GM13977 (cell line): Measurements from ENCODE around the gene HRC.
"Not testable (repeated sequence)": the region's sequence is repeated elsewhere in the genome, so short reads cannot be mapped to it uniquely, and the experiment has no call there.

Experiments used
- DNase-seq: peaks from one replicate; pipeline ENCODE4 v3.0.0; 2012; ENCODE audit warnings: low spot score
- CTCF ChIP-seq: IDR thresholded peaks from 2 replicates; pipeline ENCODE4 v1.5.1; 2012; ENCODE audit warnings: mild to moderate bottlenecking, control low read depth; ENCODE audit not compliant: insufficient read depth; ENCODE audit errors: extremely low read depth, missing control alignments
- in situ Hi-C: fragments of 300-500 bp; cut with MboI; formaldehyde crosslinking; loops from one replicate; pipeline ENCODE4 v1.12.0; 2022; ENCODE audit warnings: low sequenced_read_pairs, low pct_unique_long_range_greater_than_20kb, mixed read lengths, inconsistent platforms; ENCODE audit not compliant: unreplicated experiment

HRC gene

DNA sequence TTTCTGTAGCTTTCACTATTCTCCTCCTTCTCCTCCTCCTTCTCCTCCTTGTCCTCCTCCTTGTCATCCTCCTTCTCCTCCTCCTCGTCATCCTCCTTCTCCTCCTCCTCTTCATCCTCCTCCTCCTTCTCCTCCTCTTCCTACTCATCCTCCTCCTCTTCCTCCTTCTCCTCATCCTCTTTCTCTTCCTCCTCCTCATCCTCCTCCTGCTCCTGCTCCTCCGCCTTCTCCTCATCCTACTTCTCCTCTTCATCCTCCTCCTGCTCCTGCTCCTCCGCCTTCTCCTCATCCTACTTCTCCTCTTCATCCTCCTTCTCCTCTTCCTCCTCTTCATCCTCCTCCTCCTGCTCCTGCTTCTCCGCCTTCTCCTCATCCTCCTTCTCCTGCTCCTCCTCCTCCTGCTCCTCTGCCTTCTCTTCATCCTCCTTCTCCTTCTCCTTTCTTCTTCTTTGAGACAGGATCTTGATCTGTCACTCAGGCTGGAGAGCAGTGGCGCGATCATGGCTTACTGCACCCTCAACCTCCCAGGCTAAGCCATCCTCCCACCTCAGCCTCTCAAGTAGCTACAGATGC, 38.7 kb upstream of the HRC start:
- no peak for TF ChIP-seq CTCF
- DNase-seq: no peak
- in situ Hi-C loops: no loop called here

- TF ChIP-seq CTCF: no peak
- in situ Hi-C loops: no loop called here
- DNase-seq: no peak
These were observed 35.6 kb upstream of the HRC start for GRCh38 chr19:49190781-49191180.

DNA sequence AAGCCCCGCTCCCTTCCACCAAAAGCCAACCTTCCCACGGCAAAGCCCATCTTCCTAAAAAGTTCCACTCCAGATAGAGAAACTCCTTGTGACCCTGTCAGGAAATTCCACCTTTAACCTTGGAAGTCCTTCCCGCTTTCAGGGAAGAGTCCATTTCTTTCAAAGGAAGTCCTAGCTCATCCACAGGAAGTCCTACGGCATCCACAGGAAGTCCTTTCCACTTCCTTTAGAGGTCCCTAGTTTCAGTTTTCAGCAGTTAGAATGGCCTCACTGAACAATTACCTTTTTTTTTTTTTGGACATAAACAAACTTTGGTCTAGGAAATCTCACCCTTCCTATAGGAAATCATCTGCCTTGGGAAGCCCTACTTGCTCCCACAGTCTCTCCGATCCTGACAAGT, 34.1 kb upstream of the HRC start:
- DNase-seq: no peak
- in situ Hi-C loops: no loop called here
- TF ChIP-seq CTCF: no peak

GRCh38 chr19:49188626-49189200, 33.5 kb upstream of the HRC start:
- in situ Hi-C loops: no loop called here
- DNase-seq: no peak
- TF ChIP-seq CTCF: no peak

GRCh38 chr19:49186108-49186507, 30.9 kb upstream of the HRC start:
- TF ChIP-seq CTCF: no peak
- DNase-seq: no peak
- in situ Hi-C loops: no loop called here

GRCh38 chr19:49182848-49183375, 27.7 kb upstream of the HRC start:
- no peak for DNase-seq
- in situ Hi-C loops: no loop called here
- TF ChIP-seq CTCF: no peak

- DNase-seq, in situ Hi-C loops: not testable (repeated sequence)
These were observed 27.0 kb upstream of the HRC start for GRCh38 chr19:49182010-49182847.
